Ovary (tissue), 10 donors: ENCODE results near the gene CDK16. TPM values are rescaled to one million over a fixed set of nuclear protein-coding genes. Genes with fewer than 3 reads are reported as not detected.

Source experiments
- DNase-seq, 5 donors: peaks; one replicate each; pipeline ENCODE4 v3.0.0-alpha.2; 2019 to 2020
- H3K27ac ChIP-seq, 2 donors: fragments of 200-600 bp; one replicate each; pipeline versions ENCODE4 v1.5.1 to v1.8.0; 2019 to 2022
- H3K27me3 ChIP-seq: fragments of 200-600 bp; one replicate; pipeline ENCODE4 v1.8.0; 2022
- H3K36me3 ChIP-seq: fragments of 200-600 bp; sonication (generic); one replicate; pipeline ENCODE4 v1.5.1; 2019
- H3K4me1 ChIP-seq: one replicate; pipeline ENCODE4 v1.8.1; 2013; ENCODE audit warnings: mild to moderate bottlenecking, moderate library complexity; ENCODE audit not compliant: insufficient read depth
- H3K4me3 ChIP-seq: fragments of 200-600 bp; sonication (generic); one replicate; pipeline ENCODE4 v1.5.1; 2017
- H3K9me3 ChIP-seq, 2 donors: fragments of 200-600 bp in 1 of 2; sonication (generic) in 1 of 2; one replicate each; pipeline versions ENCODE4 v1.5.1 to v1.8.1; 2013 to 2019; ENCODE audit warnings: mild to moderate bottlenecking in 1 of 2, moderate library complexity in 1 of 2
- CTCF ChIP-seq, 3 donors: fragments of 450-650 bp in 2 of 3; fragments of 200-600 bp in 1 of 3; IDR thresholded peaks; one replicate each; pipeline versions ENCODE4 v1.5.1 to v1.8.0; 2016 to 2022; ENCODE audit warnings: antibody characterized with exemption in 3 of 3, mild to moderate bottlenecking in 1 of 3
- EP300 ChIP-seq: sonication (generic); formaldehyde crosslinking; IDR thresholded peaks from one replicate; pipeline ENCODE4 v1.6.1; 2017; ENCODE audit warnings: antibody characterized with exemption
- POLR2A ChIP-seq: fragments of 450-650 bp; IDR thresholded peaks from one replicate; pipeline ENCODE4 v1.6.1; 2017; ENCODE audit warnings: antibody characterized with exemption, mild to moderate bottlenecking, moderate library complexity
- WGBS, 3 donors: extraction: QIAGEN DNeasy Blood & Tissue Kit in 1 of 3; methylation state at CpG; one replicate each; pipeline versions ENCODE4 v1.1.5 to v1.1.7; 2013 to 2017; 5-methylcytosine and 5-hydroxymethylcytosine counted together
- intact Hi-C, 4 donors: fragments of 100-400 bp; cut with DNase I; formaldehyde crosslinking; loops; one replicate each; pipeline versions ENCODE4 v1.11.0 to v1.15.1; 2022 to 2023
- long read RNA-seq, 3 donors: library from polyadenylated mRNA in 2 of 3; unstranded in 2 of 3; transcript quantifications; one replicate each; pipeline ENCODE4 v2.0.0 and lab custom pipeline, GENCODE V29; 2021 to 2026
- polyA plus RNA-seq, 2 donors: library from polyadenylated mRNA; stranded (reverse); fragments of 200-250 nt in 1 of 2; fragments of 350-450 nt in 1 of 2; fragmentation: Illumina TruSeq in 1 of 2; extraction: RNeasy Lipid Tissue Mini Kit (QIAGEN cat#74804) in 1 of 2; gene quantifications; one replicate each; pipeline ENCODE4 v1.2.3, GENCODE V29; 2013 to 2014
- total RNA-seq, 7 donors: library from RNA; depleted of rRNA in 2 of 7; stranded (reverse); fragments of >200 nt in 2 of 7; fragmentation: NEBNext Ultra II Directional in 3 of 7; extraction: Animal tissue kit (Norgen Biotek cat#: 25700) in 3 of 7; gene quantifications; one replicate each; pipeline versions ENCODE4 v1.1.0 to v1.2.4, GENCODE V29; 2016 to 2023
- donor health status: DM: no; HTN: no; CAD: no; lungs with moderate emphysema.
- donor health status: DM: no; HTN: no; CAD: no.
- donor health status: Bipolar disorder and iron deficiency.
- donor health status: DM: yes; HTN: yes; CAD: no.
- donor health status: DM: no; HTN: no; CAD: no.
- donor health status: DM: yes; HTN: yes; CAD: no.

The CDK16 gene
- total RNA-seq (10 to 100 TPM; 40.9 to 99.0 (median 72.1) TPM), polyA plus RNA-seq (10 to 100 TPM; 41.2 to 46.0 TPM)
- long read RNA-seq, donor 1, transcript CDK16-202 (16 exons, 3,144 nt), result major isoform, 25 of 88 reads
- long read RNA-seq, donor 1, transcript CDK16-204 (16 exons, 3,158 nt), result minor isoform, 16 of 88 reads
- long read RNA-seq, donor 1, partial matches to known transcripts, result 32 of 88 reads
- long read RNA-seq, donor 1, other reads (novel, unspliced or antisense), result 14 of 88 reads
- long read RNA-seq, donor 2, transcript CDK16-202 (16 exons, 3,144 nt), result major isoform, 15 of 19 reads
- long read RNA-seq, donor 2, partial matches to known transcripts, result 0 of 19 reads
- long read RNA-seq, donor 2, other reads (novel, unspliced or antisense), result 0 of 19 reads
- long read RNA-seq, donor 3, transcript CDK16-202 (16 exons, 3,144 nt), result major isoform, 99 of 168 reads
- long read RNA-seq, donor 3, transcript CDK16-204 (16 exons, 3,158 nt), result minor isoform, 6 of 168 reads
- long read RNA-seq, donor 3, partial matches to known transcripts, result 26 of 168 reads
- long read RNA-seq, donor 3, other reads (novel, unspliced or antisense), result 37 of 168 reads

GRCh38 chrX:47218280-47218919 is at the start of gene CDK16:
Gene CDK16, plus strand, starts transcription at chrX:47218681. Its CDS starts 4,877 bp downstream, at chrX:47223558.
- Histone ChIP-seq H3K9me3 (no peaks in the 10 kb centered on the region), H3K36me3 (no peaks in the 10 kb centered on the region), H3K27me3 (no peaks in the 10 kb centered on the region), H3K4me3 (peak within 1 kb of the TSS; percentile 83), H3K4me1 (peaks cover 16% of the 10 kb centered on the region), H3K27ac (peak within 1 kb of the TSS; percentile 88 to 93)
- intact Hi-C loops, result no loop called here
- peak; percentile 81 to 89 (median 85) for DNase-seq
- TF ChIP-seq POLR2A, result peak; percentile 84
- no peak for TF ChIP-seq EP300
- 4% methylated on average over 52 to 61 of the region's 61 CpGs for WGBS, 3 donors

- TF ChIP-seq POLR2A (no peak), CTCF (IDR thresholded peaks at IDR 0.05) (no peak), EP300 (no peak)
- no peak overlapping the region for H3K27ac ChIP-seq
- H3K4me1 ChIP-seq, result no peaks in the 10 kb centered on the region
- DNase-seq, result peak in 1 of 5 donors; percentile 25
- WGBS, 3 donors, result 91 to 93% (median 92%) methylated on average over 19 of the region's 19 CpGs
- intact Hi-C loops, result no loop called here
- no peak overlapping the region for H3K4me3 ChIP-seq
- H3K9me3 ChIP-seq, result no peaks in the 10 kb centered on the region
- H3K27me3 ChIP-seq, result no peaks in the 10 kb centered on the region
- no peaks in the 10 kb centered on the region for H3K36me3 ChIP-seq
Observed at GRCh38 chrX:47169273-47169672, 49.2 kb upstream of the CDK16 start.

GRCh38 chrX:47169726-47170515 is 48.6 kb upstream of the CDK16 start:
- no peak overlapping the region for H3K27ac ChIP-seq
- no peaks in the 10 kb centered on the region for H3K4me1 ChIP-seq
- DNase-seq, result peak in 1 of 5 donors; percentile 62
- H3K36me3 ChIP-seq, result no peaks in the 10 kb centered on the region
- no peak for TF ChIP-seq CTCF (IDR thresholded peaks at IDR 0.05)
- no peak for TF ChIP-seq POLR2A
- no peak for TF ChIP-seq EP300
- H3K4me3 ChIP-seq, result no peak overlapping the region
- no peaks in the 10 kb centered on the region for H3K9me3 ChIP-seq
- H3K27me3 ChIP-seq, result no peaks in the 10 kb centered on the region
- intact Hi-C loops, result no loop called here
- WGBS, 3 donors, result 56 to 65% (median 58%) methylated on average over 13 of the region's 13 CpGs

- H3K27ac ChIP-seq, result no peak overlapping the region
- DNase-seq, result peak in 1 of 5 donors; percentile 25
- no peak for TF ChIP-seq CTCF (IDR thresholded peaks at IDR 0.05)
- TF ChIP-seq EP300, result no peak
- no peak for TF ChIP-seq POLR2A
- no peaks in the 10 kb centered on the region for H3K36me3 ChIP-seq
- WGBS, 3 donors, result 78 to 89% (median 80%) methylated on average over 34 of the region's 34 CpGs
- H3K4me3 ChIP-seq, result no peak overlapping the region
- H3K4me1 ChIP-seq, result no peaks in the 10 kb centered on the region
- H3K9me3 ChIP-seq, result no peaks in the 10 kb centered on the region
- intact Hi-C loops, result no loop called here
- no peaks in the 10 kb centered on the region for H3K27me3 ChIP-seq
Observed at GRCh38 chrX:47170861-47171692, 47.4 kb upstream of the CDK16 start.
